AG04450 (cell line): ENCODE results near the gene RPGRIP1L. TPM values are rescaled to one million over a fixed set of nuclear protein-coding genes. Genes with fewer than 3 reads are reported as not detected.
A peak's percentile ranks its signal among the peaks of the same experiment; 100 is the strongest.

Experiments used
- CTCF ChIA-PET: fragments of 300-600, 350-600 bp; formaldehyde crosslinking; extraction: SDS; loops from one replicate; lab custom pipeline; 2022; ENCODE audit warnings: antibody characterized with exemption, inconsistent platforms; lab: Charles Lee
- POLR2A ChIA-PET: fragments of 350-600 bp; formaldehyde crosslinking; extraction: SDS; loops from one replicate; lab custom pipeline; 2021; ENCODE audit warnings: antibody characterized with exemption, inconsistent platforms; lab: Yijun Ruan, JAX
- DNase-seq: peaks from one replicate; pipeline ENCODE4 v3.0.0-alpha.2; 2011; ENCODE audit warnings: low read depth, low spot score
- H3K27ac ChIP-seq: one replicate; pipeline ENCODE4 v1.5.1; 2012; ENCODE audit warnings: low read depth, low read length, control low read depth
- H3K27me3 ChIP-seq: one replicate; pipeline ENCODE4 v1.6.0; 2012; ENCODE audit warnings: low read length; ENCODE audit not compliant: control insufficient read depth, insufficient read depth
- H3K4me3 ChIP-seq: 2 replicates; pipeline ENCODE4 v1.5.1; 2011; ENCODE audit warnings: mild to moderate bottlenecking, low read depth, low read length, control low read depth
- H3K9me3 ChIP-seq: 2 replicates; pipeline ENCODE4 v1.5.1; 2012; ENCODE audit warnings: low read length; ENCODE audit not compliant: control insufficient read depth, insufficient read depth
- polyA plus RNA-seq: library from polyadenylated mRNA; depleted of rRNA; stranded (reverse); fragments of >200 nt; gene quantifications from 2 replicates; pipeline ENCODE4 v1.2.3, GENCODE V29; 2011; rRNA removed
- TF ChIP-seq, protein P1 (sequence below): IDR thresholded peaks from 2 replicates; pipeline ENCODE4 v1.5.1; 2011; ENCODE audit warnings: low read depth, low read length, control low read depth, inconsistent platforms

The RPGRIP1L gene
- polyA plus RNA-seq, 1 experiment = 13.0 TPM

DNA sequence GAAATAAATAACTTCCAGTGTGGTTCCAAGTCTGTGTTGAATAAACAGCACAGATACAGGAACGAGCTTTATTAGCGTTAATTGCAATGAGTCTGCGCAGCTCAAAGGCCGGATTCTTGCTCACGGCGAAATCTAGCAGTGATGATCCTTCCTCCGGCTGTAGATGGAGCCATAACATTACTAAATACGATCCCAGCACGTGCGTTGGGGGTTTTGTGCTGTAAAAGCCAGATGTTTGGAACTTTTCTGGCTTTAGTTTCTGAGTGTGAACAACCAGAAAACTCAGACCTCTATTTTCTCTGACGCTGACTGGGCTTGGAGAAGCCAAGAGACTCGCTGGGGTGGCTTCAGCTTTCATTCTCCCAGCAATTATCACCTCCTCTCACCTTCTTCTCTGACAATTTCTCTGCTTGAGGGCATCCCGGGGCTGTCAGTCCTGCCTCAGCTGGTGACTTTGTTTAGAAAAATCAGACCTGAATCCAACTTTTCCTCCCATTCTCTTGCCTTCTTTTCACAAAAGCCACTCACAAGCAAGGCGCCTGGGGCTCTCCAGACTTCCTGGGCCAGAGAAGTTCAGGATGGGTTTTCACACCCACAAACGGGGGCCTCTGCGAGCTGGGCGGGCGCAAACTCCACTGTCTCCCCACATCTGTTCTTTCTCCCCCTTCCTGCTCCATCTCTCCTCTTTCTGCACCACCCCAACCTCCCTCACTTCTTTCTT is 153.5 kb downstream of the RPGRIP1L start:
- peak; percentile 70 for DNase-seq
- Histone ChIP-seq H3K27ac (no peak overlapping the region), H3K27me3 (peaks cover 31% of the 10 kb centered on the region), H3K4me3 (no peak overlapping the region), H3K9me3 (no peaks in the 10 kb centered on the region)
- TF ChIP-seq, protein P1, sequence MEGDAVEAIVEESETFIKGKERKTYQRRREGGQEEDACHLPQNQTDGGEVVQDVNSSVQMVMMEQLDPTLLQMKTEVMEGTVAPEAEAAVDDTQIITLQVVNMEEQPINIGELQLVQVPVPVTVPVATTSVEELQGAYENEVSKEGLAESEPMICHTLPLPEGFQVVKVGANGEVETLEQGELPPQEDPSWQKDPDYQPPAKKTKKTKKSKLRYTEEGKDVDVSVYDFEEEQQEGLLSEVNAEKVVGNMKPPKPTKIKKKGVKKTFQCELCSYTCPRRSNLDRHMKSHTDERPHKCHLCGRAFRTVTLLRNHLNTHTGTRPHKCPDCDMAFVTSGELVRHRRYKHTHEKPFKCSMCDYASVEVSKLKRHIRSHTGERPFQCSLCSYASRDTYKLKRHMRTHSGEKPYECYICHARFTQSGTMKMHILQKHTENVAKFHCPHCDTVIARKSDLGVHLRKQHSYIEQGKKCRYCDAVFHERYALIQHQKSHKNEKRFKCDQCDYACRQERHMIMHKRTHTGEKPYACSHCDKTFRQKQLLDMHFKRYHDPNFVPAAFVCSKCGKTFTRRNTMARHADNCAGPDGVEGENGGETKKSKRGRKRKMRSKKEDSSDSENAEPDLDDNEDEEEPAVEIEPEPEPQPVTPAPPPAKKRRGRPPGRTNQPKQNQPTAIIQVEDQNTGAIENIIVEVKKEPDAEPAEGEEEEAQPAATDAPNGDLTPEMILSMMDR = peak; percentile 79
- POLR2A ChIA-PET = interaction anchor here (0.5 kb wide), 1 partner anchor 1893 kb away, joined by 4 read pairs; no protein-coding TSS in a partner anchor
- CTCF ChIA-PET = interaction anchor here (0.6 to 2.2 kb wide), 44 partner anchors 9 to 1917 kb away, joined by 3 to 19 read pairs (median 4); no protein-coding TSS in a partner anchor

Other genes starting within 250 kb of the RPGRIP1L start
- 27.2 and 28.5 TPM in 2 replicates for gene AKTIP, start 200.7 kb downstream of the RPGRIP1L start, polyA plus RNA-seq
- 123 and 135 TPM in 2 replicates for gene FTO, start 297 bp upstream of the RPGRIP1L start, polyA plus RNA-seq